AG20443 (cell line): ENCODE measurements around the gene CPA3.

Experiments
- DNase-seq: peaks from one replicate; pipeline ENCODE4 v3.0.0; 2012; ENCODE audit warnings: low spot score, mixed read lengths

The CPA3 gene

DNA sequence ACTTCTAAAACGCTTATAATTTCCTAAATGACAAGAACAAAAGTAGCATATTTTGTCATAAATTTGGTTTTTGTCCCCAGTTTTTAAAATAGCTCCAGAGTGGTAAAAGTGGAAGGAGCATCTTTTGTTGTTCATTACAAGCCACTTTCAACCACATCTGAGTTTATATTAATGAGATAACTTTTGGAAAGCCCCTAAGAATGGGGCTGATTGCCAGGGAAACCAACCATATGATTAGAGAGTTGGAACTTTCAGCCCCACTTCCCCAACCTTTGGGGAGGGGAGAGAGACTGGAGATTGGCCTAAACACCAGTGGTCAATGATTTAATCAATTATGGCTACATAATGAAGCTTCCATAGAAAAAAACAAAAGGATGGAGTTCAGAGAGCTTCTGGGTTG, 57.4 kb downstream of the CPA3 start:
- DNase-seq = no peak

DNA sequence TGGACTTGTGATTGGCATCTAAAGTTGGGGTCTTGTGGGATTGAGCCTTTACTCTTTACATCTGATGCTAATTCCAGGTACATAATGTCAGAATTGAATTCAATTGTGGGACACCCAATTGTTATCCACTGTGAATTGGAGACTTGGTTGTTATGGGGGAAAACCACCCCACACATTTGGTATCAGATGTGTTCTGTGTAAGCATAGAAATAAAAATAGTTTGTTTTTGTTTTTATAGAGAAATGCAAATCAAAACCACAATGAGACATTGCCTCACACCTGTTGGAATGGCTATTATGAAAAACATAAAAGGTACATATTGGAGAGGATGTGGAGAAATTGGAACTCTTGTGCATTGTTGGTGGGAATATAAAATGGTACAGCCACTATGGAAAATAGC, 58.5 kb downstream of the CPA3 start:
- no peak for DNase-seq

DNA sequence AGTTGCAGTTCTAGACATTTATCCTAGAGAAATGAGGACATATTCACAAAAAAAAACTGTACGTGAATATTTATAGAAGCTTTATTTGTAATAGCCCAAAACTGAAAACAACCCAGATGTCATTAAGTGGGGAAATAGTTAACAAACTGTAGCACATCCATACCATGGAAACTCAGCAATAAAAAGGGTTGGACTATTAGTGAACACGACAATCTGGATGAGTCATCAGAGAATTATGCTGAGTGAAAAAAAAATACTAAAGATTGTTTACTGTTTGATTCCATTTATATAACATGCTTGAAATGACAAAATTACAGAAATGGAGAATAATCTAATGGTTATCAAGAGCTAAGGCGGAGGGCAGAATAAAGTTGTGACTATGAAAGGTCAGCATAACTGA, 59.5 kb downstream of the CPA3 start:
- DNase-seq = no peak

DNA sequence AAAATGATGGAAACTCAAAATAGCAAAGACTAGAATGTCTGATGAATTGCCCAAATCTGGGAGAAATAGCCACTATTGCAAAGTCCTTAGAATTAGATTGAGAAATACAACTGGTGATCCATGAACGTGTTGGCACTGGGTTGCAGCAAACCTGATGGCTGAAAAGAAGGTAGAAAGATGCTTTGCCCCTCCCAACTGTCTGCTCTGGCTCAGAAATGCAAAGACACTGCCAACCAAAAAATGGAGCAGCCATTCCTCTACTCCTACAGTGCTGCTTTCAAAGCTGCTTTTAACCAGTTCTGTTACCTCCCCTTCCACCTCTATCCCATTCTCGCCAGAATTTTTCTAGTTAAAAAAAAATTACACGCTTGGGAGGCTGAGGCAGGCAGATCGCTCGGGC, 60.7 kb downstream of the CPA3 start:
- no peak for DNase-seq

DNA sequence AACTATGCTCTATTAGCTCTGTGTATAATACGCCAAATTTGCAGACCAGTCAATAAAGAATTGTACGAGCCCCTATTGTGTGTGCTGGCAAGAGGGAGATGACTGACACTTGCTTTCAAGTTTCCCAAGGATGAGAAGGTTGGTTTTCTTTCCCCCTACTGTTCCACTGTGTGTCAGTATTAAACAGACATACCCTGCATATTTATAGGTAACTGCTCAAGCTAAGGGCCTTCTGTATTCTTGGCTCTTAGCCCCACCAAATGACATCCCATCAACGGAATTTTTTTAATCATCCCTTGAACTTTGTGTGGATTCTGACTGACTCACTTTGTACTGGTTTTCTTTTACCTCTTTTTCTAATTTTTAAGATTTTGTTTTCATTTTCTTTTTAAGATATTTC, 65.7 kb downstream of the CPA3 start:
- peak; percentile 29 for DNase-seq

DNA sequence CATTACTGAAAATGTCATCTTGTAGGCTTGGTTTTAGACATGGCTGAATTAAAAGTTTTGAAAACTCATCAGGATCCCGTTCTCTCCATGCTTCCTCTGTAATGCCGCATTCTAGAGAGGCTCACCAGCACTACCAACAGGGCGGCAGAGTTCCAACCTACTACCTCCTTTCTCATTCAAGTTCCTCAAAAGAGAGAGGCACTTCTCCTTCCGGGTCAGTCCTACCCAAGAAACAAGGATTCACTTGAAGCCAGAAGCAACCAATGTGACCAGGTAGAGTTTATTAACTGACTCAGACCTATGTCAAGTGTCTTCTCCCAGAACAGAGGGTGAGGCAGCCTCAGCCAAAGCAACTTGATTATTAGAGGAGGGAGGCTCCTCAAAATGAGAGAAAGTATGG, 66.5 kb downstream of the CPA3 start:
- no peak for DNase-seq

DNA sequence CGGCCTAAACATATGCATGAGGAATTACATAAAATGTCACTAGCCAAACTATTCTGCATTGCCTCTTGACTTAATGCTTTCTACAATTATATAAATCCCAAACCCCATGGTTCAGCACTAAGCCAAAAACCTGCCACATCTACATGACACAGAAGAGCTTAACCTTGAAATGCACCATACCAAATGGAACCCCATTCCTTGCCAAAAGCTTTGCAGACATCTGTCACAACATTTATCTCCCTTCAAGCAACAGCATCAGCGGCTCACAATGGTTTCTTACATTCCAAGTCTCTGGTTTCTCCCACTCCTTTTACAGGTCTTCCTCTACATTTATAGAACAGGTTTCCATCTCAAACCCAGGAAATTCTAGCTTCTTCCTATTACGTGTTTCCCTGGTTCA, 67.9 kb downstream of the CPA3 start:
- no peak for DNase-seq

DNA sequence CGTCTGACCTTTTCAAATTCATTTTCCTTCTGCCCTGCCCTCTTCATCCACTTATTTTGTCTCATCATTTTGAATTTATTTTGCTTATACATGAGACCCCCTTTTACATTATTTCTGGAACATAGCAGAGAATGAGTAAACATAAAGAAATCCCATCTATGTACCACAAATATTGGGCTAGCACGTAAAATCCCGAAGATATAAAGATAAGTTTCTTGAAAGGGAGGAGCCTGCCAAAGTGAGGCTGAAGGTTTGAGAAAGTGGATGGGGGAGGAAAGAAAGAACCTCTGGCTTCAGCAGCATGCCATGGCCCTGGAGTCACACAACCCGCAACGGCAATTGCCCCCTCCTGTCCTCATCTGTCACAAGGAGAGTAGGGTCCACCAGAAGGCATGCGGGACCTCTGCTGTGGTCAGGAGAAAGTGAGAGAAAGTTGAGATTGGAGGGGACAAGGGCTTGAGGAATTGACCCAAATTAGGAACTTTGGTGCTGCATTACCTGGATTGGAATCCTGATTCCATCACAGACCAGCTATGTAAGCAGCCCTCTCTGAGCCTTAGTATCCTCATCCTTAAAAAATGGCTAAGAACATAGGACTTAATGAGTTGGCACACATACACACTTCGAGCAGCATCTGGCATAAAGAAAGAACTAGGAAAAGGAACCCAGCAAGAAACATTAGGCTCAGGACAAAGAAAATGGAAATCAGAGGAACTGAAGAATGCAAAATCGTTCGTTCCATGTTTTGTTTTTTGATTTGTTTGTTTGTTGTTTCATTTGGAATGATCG, 72.6 kb downstream of the CPA3 start:
- no peak for DNase-seq

DNA sequence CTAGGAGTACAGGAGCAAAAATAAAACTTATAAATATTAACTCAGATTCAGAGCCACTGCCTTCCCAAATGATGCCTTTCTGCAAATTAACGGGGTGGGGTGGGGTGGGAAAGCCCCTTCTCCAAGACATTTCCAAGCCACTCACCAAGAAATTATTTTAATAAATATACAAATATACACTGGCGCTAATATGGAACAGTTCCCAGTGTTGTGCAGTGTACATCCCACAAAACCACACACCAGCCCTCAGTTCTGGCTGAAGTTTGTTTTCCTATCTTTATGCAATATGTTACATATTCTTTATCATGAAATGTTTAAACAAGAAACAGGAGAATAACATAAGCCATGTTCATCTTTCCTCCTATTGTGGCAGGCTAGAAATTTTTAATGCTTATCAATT, 73.2 kb downstream of the CPA3 start:
- DNase-seq = no peak

DNA sequence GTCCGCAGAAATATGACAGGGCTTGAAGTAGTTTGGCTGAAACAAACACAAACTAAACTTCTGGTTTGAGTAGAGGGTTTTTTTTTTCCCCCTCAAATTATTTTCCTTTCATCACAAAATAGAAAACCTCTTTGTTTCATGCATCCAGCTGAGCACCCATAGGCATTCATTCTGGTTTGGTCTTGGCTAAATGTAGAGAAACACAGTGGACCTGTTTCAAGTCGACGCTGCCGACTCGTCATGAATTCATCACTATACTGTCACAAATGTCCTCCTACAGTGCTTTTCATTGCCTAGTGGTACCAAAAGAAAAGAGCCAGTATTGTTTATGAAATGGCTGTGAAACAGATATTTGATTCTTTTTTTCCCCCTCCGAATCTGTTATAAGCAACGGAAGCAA, 73.8 kb downstream of the CPA3 start:
- DNase-seq = no peak

DNA sequence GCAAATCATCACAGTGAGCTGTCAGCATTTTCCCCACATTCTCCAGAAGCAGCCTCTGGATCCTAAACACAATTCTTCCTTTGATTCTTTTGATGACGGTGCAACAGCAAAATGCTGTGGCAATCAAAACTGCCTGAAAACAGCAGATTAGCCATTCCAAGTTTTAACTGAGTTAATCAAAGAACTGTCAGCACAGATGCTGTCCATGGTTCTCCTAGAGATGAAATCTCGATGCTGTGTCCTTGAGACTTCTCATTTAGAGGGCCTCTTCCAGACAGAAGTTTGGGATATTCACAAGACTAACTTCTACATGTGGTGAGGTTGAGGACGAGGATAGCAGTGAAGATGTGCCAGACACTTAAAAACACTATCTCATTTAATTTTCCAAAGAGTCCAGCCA, 75.9 kb downstream of the CPA3 start:
- DNase-seq = peak; percentile 16

DNA sequence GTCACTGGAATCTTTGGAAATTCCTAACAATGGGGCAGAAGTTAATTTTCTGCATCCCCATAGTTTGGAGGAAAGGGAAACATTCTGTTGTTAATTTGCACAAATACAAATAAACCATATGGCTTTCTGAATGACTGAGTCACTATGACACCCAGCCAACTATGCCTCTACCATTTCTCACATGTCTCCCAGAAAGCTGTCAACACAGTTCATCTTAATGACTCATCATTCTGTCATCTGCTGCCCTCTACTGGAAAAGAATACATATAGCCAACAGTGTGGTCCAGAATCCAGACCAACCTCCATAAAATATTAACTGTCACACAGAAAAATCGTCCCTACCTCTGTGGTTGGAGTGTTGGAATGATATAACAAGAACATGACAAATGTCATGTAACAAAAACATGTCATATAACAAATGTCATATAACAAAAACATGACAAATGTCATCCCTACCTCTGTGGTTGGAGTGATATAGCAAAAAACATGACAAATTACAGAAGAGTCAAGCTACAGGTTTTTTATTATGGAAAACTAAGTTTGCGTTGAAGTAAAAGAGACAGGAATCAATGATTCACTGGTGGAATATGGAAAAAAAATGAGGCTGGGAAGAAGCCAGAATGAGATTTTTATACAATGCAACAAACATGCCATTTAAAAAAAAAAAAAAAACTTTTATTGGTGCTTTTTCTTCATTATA, 78.6 kb downstream of the CPA3 start:
- peak; percentile 77 for DNase-seq

DNA sequence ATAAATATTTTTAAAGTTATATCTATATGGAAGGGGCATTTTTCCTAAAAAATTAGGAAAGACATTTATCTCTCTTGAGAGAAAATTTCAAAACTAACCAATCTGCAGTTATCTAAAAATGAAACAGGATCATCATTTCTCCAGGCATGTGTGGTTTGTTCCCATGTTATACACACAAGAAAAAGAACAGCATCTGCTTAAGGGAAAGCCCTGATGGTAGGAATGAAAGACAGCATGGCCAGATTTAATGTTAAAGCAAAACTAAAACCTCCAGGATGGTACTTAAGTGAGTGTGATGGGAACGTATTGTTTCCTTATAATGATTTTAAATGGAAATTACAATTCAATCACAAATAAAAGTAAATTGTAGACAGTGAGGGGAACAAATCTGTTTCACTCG, 80.0 kb downstream of the CPA3 start:
- DNase-seq = no peak
